Trophoblast cell (in vitro differentiated cells and primary cell): Measurements from ENCODE around the gene FUT4. TPM values are rescaled to one million over a fixed set of nuclear protein-coding genes. Genes with fewer than 3 reads are reported as not detected.

Source experiments
- DNase-seq, 2 donors: peaks; one replicate each; pipeline ENCODE4 v3.0.0-alpha.2; 2016
- H2AFZ ChIP-seq: 2 replicates; pipeline ENCODE4 v1.6.1; 2013; ENCODE audit warnings: low read length, moderate library complexity, mild to moderate bottlenecking; ENCODE audit not compliant: insufficient read depth, poor library complexity
- H2AK5ac ChIP-seq: 2 replicates; pipeline ENCODE4 v1.6.1; 2013; ENCODE audit warnings: mild to moderate bottlenecking, low read length
- H2BK120ac ChIP-seq: 2 replicates; pipeline ENCODE4 v1.6.1; 2013; ENCODE audit warnings: low read length, mild to moderate bottlenecking, moderate library complexity; ENCODE audit not compliant: insufficient read depth, poor library complexity
- H2BK12ac ChIP-seq: 2 replicates; pipeline ENCODE4 v1.6.1; 2013; ENCODE audit warnings: mild to moderate bottlenecking, low read length, moderate library complexity
- H2BK5ac ChIP-seq: 2 replicates; pipeline ENCODE4 v1.6.1; 2013; ENCODE audit warnings: low read length, low read depth, moderate library complexity, mild to moderate bottlenecking; ENCODE audit not compliant: poor library complexity
- H3K14ac ChIP-seq: 2 replicates; pipeline ENCODE4 v1.6.1; 2013; ENCODE audit warnings: mild to moderate bottlenecking, low read length
- H3K18ac ChIP-seq: 2 replicates; pipeline ENCODE4 v1.6.1; 2013; ENCODE audit warnings: mild to moderate bottlenecking, low read length
- H3K23ac ChIP-seq: 2 replicates; pipeline ENCODE4 v1.6.1; 2013; ENCODE audit warnings: low read length
- H3K27ac ChIP-seq: 2 replicates; pipeline ENCODE4 v1.5.1; 2013; ENCODE audit warnings: low read depth, mild to moderate bottlenecking, inconsistent platforms, low read length, moderate library complexity
- H3K27me3 ChIP-seq: 2 replicates; pipeline ENCODE4 v1.6.1; 2013; ENCODE audit warnings: inconsistent platforms, mild to moderate bottlenecking, low read length, moderate library complexity; ENCODE audit not compliant: insufficient read depth
- H3K36me3 ChIP-seq, 2 experiments: 1 replicate in 1 of 2; 2 replicates in 1 of 2; pipeline ENCODE4 v1.6.1; 2013; ENCODE audit warnings: low read length in 2 of 2, mild to moderate bottlenecking in 2 of 2, moderate library complexity in 1 of 2; ENCODE audit not compliant: insufficient read depth in 2 of 2, control insufficient read depth in 1 of 2
- H3K4ac ChIP-seq: 2 replicates; pipeline ENCODE4 v1.6.1; 2013; ENCODE audit warnings: low read depth, mild to moderate bottlenecking, low read length, moderate library complexity
- H3K4me1 ChIP-seq, 2 experiments: 1 replicate in 1 of 2; 2 replicates in 1 of 2; pipeline ENCODE4 v1.6.1; 2013; ENCODE audit warnings: low read length in 2 of 2, mild to moderate bottlenecking in 2 of 2, moderate library complexity in 1 of 2; ENCODE audit not compliant: insufficient read depth in 2 of 2, control insufficient read depth in 1 of 2
- H3K4me2 ChIP-seq: 2 replicates; pipeline ENCODE4 v1.6.1; 2013; ENCODE audit warnings: inconsistent platforms, mild to moderate bottlenecking, low read length, moderate library complexity
- H3K4me3 ChIP-seq: 2 replicates; pipeline ENCODE4 v1.5.1; 2013; ENCODE audit warnings: mild to moderate bottlenecking, low read depth, low read length, inconsistent platforms
- H3K79me1 ChIP-seq: one replicate; pipeline ENCODE4 v1.6.1; 2013; ENCODE audit warnings: low read length
- H3K79me2 ChIP-seq: 2 replicates; pipeline ENCODE4 v1.6.1; 2013; ENCODE audit warnings: low read length, mild to moderate bottlenecking; ENCODE audit not compliant: control insufficient read depth, insufficient read depth, poor library complexity
- H3K9ac ChIP-seq: 2 replicates; pipeline ENCODE4 v1.6.1; 2013; ENCODE audit warnings: mild to moderate bottlenecking, low read length
- H3K9me3 ChIP-seq: 2 replicates; pipeline ENCODE4 v1.6.1; 2013; ENCODE audit warnings: low read depth, mild to moderate bottlenecking, control low read depth, inconsistent platforms, low read length; ENCODE audit not compliant: insufficient read depth
- H4K12ac ChIP-seq: 2 replicates; pipeline ENCODE4 v1.6.1; 2013; ENCODE audit warnings: low read depth, mild to moderate bottlenecking, low read length, moderate library complexity
- H4K8ac ChIP-seq: 2 replicates; pipeline ENCODE4 v1.6.1; 2013; ENCODE audit warnings: low read depth, mild to moderate bottlenecking, low read length, moderate library complexity
- H4K91ac ChIP-seq: one replicate; pipeline ENCODE4 v1.6.1; 2013; ENCODE audit warnings: low read depth, mild to moderate bottlenecking, low read length, moderate library complexity
- WGBS: extraction: QIAGEN DNeasy Blood & Tissue Kit; methylation state at CpG from one replicate; pipeline ENCODE4 v1.1.7; 2013; ENCODE audit warnings: missing lambda C conversion rate; ENCODE audit not compliant: insufficient read length, insufficient coverage; ENCODE audit errors: extremely low coverage; 5-methylcytosine and 5-hydroxymethylcytosine counted together
- polyA plus RNA-seq: library from polyadenylated mRNA; stranded (reverse); fragments of 200-250 nt; gene quantifications from 2 replicates; pipeline ENCODE4 v1.2.3, GENCODE V29; 2013

FUT4 gene, protein sequence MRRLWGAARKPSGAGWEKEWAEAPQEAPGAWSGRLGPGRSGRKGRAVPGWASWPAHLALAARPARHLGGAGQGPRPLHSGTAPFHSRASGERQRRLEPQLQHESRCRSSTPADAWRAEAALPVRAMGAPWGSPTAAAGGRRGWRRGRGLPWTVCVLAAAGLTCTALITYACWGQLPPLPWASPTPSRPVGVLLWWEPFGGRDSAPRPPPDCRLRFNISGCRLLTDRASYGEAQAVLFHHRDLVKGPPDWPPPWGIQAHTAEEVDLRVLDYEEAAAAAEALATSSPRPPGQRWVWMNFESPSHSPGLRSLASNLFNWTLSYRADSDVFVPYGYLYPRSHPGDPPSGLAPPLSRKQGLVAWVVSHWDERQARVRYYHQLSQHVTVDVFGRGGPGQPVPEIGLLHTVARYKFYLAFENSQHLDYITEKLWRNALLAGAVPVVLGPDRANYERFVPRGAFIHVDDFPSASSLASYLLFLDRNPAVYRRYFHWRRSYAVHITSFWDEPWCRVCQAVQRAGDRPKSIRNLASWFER
- 4.5 and 4.8 TPM in 2 replicates for polyA plus RNA-seq

DNA sequence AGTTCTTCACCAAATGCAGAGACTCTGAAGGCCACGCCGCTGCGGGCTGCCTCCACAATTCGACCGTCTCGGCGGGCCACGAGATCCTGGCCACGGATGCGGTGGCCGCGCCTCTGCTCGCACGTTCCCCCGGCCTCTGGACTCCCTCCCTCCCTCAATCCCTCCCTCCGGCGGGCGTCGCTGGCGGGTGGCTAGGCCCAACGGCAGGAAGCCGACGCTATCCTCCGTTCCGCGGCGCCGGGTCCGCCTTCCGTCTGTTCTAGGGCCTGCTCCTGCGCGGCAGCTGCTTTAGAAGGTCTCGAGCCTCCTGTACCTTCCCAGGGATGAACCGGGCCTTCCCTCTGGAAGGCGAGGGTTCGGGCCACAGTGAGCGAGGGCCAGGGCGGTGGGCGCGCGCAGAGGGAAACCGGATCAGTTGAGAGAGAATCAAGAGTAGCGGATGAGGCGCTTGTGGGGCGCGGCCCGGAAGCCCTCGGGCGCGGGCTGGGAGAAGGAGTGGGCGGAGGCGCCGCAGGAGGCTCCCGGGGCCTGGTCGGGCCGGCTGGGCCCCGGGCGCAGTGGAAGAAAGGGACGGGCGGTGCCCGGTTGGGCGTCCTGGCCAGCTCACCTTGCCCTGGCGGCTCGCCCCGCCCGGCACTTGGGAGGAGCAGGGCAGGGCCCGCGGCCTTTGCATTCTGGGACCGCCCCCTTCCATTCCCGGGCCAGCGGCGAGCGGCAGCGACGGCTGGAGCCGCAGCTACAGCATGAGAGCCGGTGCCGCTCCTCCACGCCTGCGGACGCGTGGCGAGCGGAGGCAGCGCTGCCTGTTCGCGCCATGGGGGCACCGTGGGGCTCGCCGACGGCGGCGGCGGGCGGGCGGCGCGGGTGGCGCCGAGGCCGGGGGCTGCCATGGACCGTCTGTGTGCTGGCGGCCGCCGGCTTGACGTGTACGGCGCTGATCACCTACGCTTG is at the start of gene FUT4:
Gene FUT4 (plus strand): TSS at position 227 of the 951 bp plus-strand sequence. CDS start 213 bp downstream, at position 440.
- peak; percentile 88 to 93 for DNase-seq
- peaks cover 11 to 18% of the 10 kb centered on the region in 2 experiments for H3K4me1 ChIP-seq
- H3K23ac ChIP-seq: no peak within 1 kb of the TSS
- WGBS: no CpG with 5 or more reads among the region's 109 CpGs
- H2AFZ ChIP-seq: peak within 1 kb of the TSS; percentile 84
- peak within 1 kb of the TSS; percentile 94 for H4K12ac ChIP-seq
- peak within 1 kb of the TSS; percentile 85 for H3K9ac ChIP-seq
- peak within 1 kb of the TSS; percentile 88 for H4K8ac ChIP-seq
- H3K4ac ChIP-seq: peak within 1 kb of the TSS; percentile 71
- H3K9me3 ChIP-seq: no peaks in the 10 kb centered on the region
- H3K4me3 ChIP-seq: peak within 1 kb of the TSS; percentile 84
- peak within 1 kb of the TSS; percentile 92 for H4K91ac ChIP-seq
- H3K79me1 ChIP-seq: peaks cover 17% of the 10 kb centered on the region
- peak within 1 kb of the TSS; percentile 56 for H2BK120ac ChIP-seq
- peak within 1 kb of the TSS; percentile 95 for H3K27ac ChIP-seq
- peaks cover 18% of the 10 kb centered on the region for H3K79me2 ChIP-seq
- no peaks in the 10 kb centered on the region for H3K36me3 ChIP-seq
- peak within 1 kb of the TSS; percentile 89 for H3K4me2 ChIP-seq
- H2BK12ac ChIP-seq: peak within 1 kb of the TSS; percentile 82
- H3K18ac ChIP-seq: peak within 1 kb of the TSS; percentile 76
- peak within 1 kb of the TSS; percentile 25 for H2AK5ac ChIP-seq
- H2BK5ac ChIP-seq: peak within 1 kb of the TSS; percentile 73
- H3K14ac ChIP-seq: peak within 1 kb of the TSS; percentile 91
- H3K27me3 ChIP-seq: no peaks in the 10 kb centered on the region

DNA sequence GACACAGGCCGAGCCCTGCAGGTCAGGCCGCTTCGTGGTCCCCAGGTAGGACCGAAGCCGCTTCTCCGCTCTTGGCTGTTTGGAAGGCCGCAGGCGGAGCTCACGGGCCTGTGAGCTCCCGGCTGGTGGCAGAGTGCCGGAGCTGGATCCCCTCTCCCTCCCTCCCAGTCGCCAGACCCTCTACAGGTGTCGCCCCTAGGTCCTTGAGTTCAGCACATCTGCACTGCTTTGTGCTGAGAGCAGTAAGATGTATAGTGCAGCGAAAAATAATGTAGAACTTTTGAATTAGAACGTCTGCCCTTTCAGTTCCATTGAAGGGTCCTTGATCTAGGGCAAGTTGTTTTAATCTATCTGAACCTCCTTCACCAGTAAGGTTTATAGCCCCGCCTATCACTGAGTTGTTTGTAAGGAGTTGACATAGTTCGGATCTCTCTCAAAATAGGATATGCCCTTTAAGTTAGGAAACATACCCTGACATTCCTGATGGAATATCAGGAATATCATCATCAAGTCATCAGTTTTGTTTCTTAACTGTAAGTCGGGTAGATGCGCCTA is 49.5 kb upstream of the FUT4 start:
- Histone ChIP-seq H2BK12ac (no peak overlapping the region), H4K12ac (peak overlapping the region; percentile 72), H3K4me1 (no peaks in the 10 kb centered on the region), H3K36me3 (peaks cover 3 to 4% of the 10 kb centered on the region in 2 experiments), H4K91ac (peak overlapping the region; percentile 64), H2BK120ac (no peak overlapping the region), H3K4ac (peak overlapping the region; percentile 80), H3K14ac (peak overlapping the region; percentile 79), H3K27me3 (no peaks in the 10 kb centered on the region), H3K4me3 (peak overlapping the region; percentile 90), H2AFZ (peak overlapping the region; percentile 98), H3K23ac (no peak overlapping the region), H3K79me1 (peaks cover 9% of the 10 kb centered on the region), H3K9ac (peak overlapping the region; percentile 81), H4K8ac (peak overlapping the region; percentile 92), H3K4me2 (peak overlapping the region; percentile 62), H3K79me2 (peaks cover 3% of the 10 kb centered on the region), H3K9me3 (no peaks in the 10 kb centered on the region), H3K27ac (no peak overlapping the region), H2AK5ac (no peak overlapping the region), H2BK5ac (peak overlapping the region; percentile 67), H3K18ac (peak overlapping the region; percentile 64)
- no CpG with 5 or more reads among the region's 19 CpGs for WGBS
- peak; percentile 41 to 79 for DNase-seq

DNA sequence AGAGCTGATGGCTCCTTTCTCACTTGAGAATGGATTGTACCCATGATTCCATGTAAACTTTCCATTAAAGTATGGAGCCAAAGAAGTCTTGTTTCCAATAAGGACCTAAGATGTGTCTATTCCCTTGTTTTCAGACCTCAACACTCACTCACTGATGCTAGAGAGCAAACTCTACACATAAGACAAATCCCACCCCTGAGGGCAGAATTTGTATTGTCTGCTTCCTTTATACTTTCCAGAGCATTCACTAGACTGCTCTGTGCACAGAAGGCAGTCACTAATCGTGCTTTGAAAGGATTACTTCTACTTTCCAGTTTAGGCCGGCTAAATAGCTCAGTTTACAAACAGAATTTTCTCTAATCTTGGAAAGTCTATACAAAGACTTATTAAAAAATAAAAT is 43.5 kb upstream of the FUT4 start:
- no peak overlapping the region for H3K23ac ChIP-seq
- no peak overlapping the region for H3K4me3 ChIP-seq
- H4K91ac ChIP-seq: no peak overlapping the region
- WGBS: no CpG with 5 or more reads among the region's 2 CpGs
- H2BK12ac ChIP-seq: no peak overlapping the region
- H3K18ac ChIP-seq: no peak overlapping the region
- H4K8ac ChIP-seq: no peak overlapping the region
- no peak overlapping the region for H3K9ac ChIP-seq
- peaks cover 3 to 4% of the 10 kb centered on the region in 2 experiments for H3K36me3 ChIP-seq
- no peak for DNase-seq
- no peak overlapping the region for H3K27ac ChIP-seq
- H3K79me2 ChIP-seq: no peaks in the 10 kb centered on the region
- H4K12ac ChIP-seq: no peak overlapping the region
- H3K27me3 ChIP-seq: no peaks in the 10 kb centered on the region
- no peak overlapping the region for H2AK5ac ChIP-seq
- H2BK120ac ChIP-seq: no peak overlapping the region
- no peak overlapping the region for H3K4ac ChIP-seq
- H2BK5ac ChIP-seq: no peak overlapping the region
- no peaks in the 10 kb centered on the region for H3K79me1 ChIP-seq
- H3K14ac ChIP-seq: no peak overlapping the region
- no peak overlapping the region for H2AFZ ChIP-seq
- H3K4me1 ChIP-seq: no peaks in the 10 kb centered on the region
- H3K9me3 ChIP-seq: no peaks in the 10 kb centered on the region
- no peak overlapping the region for H3K4me2 ChIP-seq

DNA sequence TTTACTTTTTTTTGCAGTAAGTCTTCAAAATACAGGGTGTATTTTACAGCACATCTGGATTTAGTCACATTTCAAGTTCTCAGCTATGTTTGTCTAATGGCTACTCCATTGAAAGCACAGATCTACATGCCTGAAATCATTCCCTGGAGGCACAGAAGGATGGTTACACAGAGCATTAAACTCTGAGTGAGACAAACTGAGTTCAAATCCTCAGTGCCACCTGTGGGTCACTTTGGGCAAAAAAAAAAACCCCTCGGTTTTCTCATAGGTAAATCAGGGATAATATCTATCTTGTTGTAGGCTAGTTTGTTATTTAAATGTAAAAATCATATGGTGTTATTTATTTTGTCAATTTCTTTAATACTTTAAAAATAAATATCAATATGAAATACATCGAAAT is 42.2 kb upstream of the FUT4 start:
- Histone ChIP-seq H3K4me3 (no peak overlapping the region), H3K4me2 (no peak overlapping the region), H3K14ac (no peak overlapping the region), H2BK12ac (no peak overlapping the region), H3K9me3 (no peaks in the 10 kb centered on the region), H3K23ac (no peak overlapping the region), H2AK5ac (no peak overlapping the region), H4K12ac (no peak overlapping the region), H3K27me3 (no peaks in the 10 kb centered on the region), H3K4me1 (no peaks in the 10 kb centered on the region), H2BK120ac (no peak overlapping the region), H3K79me2 (no peaks in the 10 kb centered on the region), H3K79me1 (no peaks in the 10 kb centered on the region), H2BK5ac (no peak overlapping the region), H3K9ac (no peak overlapping the region), H2AFZ (no peak overlapping the region), H4K91ac (no peak overlapping the region), H4K8ac (no peak overlapping the region), H3K36me3 (peaks cover 3 to 4% of the 10 kb centered on the region in 2 experiments), H3K4ac (no peak overlapping the region), H3K27ac (no peak overlapping the region), H3K18ac (no peak overlapping the region)
- no CpG with 5 or more reads among the region's 2 CpGs for WGBS
- peak; percentile 8 to 68 for DNase-seq
